Panc1 (cell line): ENCODE results near the gene WSCD1. TPM values are rescaled to one million over a fixed set of nuclear protein-coding genes. Genes with fewer than 3 reads are reported as not detected.

Experiments
- ATAC-seq: fragments of 200-7000 bp; cut with Tn5 transposase; 2 replicates; pipeline ENCODE4 v1.9.1; 2020; ENCODE audit warnings: mild to moderate bottlenecking, moderate library complexity
- BruUV-seq: library from RNA; stranded (reverse); fragments of 400-500 nt; replicated peaks from 2 replicates; lab custom pipeline; 2021; lab: Mats Ljungman, UMichigan
- CTCF ChIA-PET: fragments of 300-600 bp; sonication (Branson Sonifier 250); formaldehyde crosslinking; loops from one replicate; lab custom pipeline; 2022; ENCODE audit warnings: antibody characterized with exemption; lab: Charles Lee
- POLR2A ChIA-PET: fragments of 300-600 bp; sonication (Branson Sonifier 250); formaldehyde crosslinking; loops from one replicate; lab custom pipeline; 2022; ENCODE audit warnings: antibody characterized with exemption; lab: Charles Lee
- DNase-seq: peaks from one replicate; pipeline ENCODE4 v3.0.0-alpha.2; 2010; ENCODE audit warnings: low read depth, low spot score
- H3K27ac ChIP-seq: 2 replicates; pipeline ENCODE4 v1.5.1; 2011; ENCODE audit warnings: mild to moderate bottlenecking, low read length, inconsistent platforms
- H3K27me3 ChIP-seq: fragments of 200-500 bp; sonication (Bioruptor generic); 2 replicates; pipeline ENCODE4 v1.6.0; 2014; ENCODE audit warnings: low read length, inconsistent platforms; ENCODE audit not compliant: control insufficient read depth, insufficient read depth
- H3K36me3 ChIP-seq: fragments of 200-500 bp; sonication (Bioruptor generic); 2 replicates; pipeline ENCODE4 v1.5.1; 2014; ENCODE audit warnings: inconsistent platforms, mild to moderate bottlenecking, low read length, moderate library complexity; ENCODE audit not compliant: control insufficient read depth, insufficient read depth
- H3K4me1 ChIP-seq: 2 replicates; pipeline ENCODE4 v1.5.1; 2011; ENCODE audit warnings: inconsistent platforms, mild to moderate bottlenecking, low read length, moderate library complexity; ENCODE audit not compliant: control insufficient read depth, insufficient read depth
- H3K4me3 ChIP-seq, 2 experiments: 2 replicates each; pipeline ENCODE4 v1.5.1; 2011 to 2012; ENCODE audit warnings: low read depth in 2 of 2, low read length in 2 of 2, mild to moderate bottlenecking in 2 of 2, inconsistent platforms in 1 of 2, moderate library complexity in 1 of 2
- H3K9me3 ChIP-seq: fragments of 200-500 bp; sonication (Bioruptor generic); 2 replicates; pipeline ENCODE4 v1.5.1; 2014; ENCODE audit warnings: low read depth, mild to moderate bottlenecking, inconsistent platforms, low read length, moderate library complexity; ENCODE audit not compliant: control insufficient read depth, insufficient read depth
- POLR2AphosphoS5 ChIP-seq: IDR thresholded peaks from 2 replicates; pipeline ENCODE4 v1.6.1; 2012; ENCODE audit warnings: mild to moderate bottlenecking, low read depth, low read length, moderate library complexity
- REST ChIP-seq, 2 experiments: IDR thresholded peaks; 2 replicates each; pipeline ENCODE4 v1.6.1; 2011 to 2012; ENCODE audit warnings: low read depth in 2 of 2, control low read depth in 1 of 2, low read length in 1 of 2, mild to moderate bottlenecking in 1 of 2, moderate library complexity in 1 of 2; ENCODE audit not compliant: insufficient read depth in 1 of 2
- SIN3A ChIP-seq: IDR thresholded peaks from 2 replicates; pipeline ENCODE4 v1.6.1; 2012; ENCODE audit warnings: low read depth, mild to moderate bottlenecking, low read length, moderate library complexity, borderline replicate concordance; ENCODE audit not compliant: insufficient read depth
- TCF7L2 ChIP-seq: IDR thresholded peaks from 2 replicates; pipeline ENCODE4 v1.6.1; 2011; ENCODE audit warnings: mild to moderate bottlenecking, low read depth, low read length, inconsistent platforms
- in situ Hi-C: cut with HindIII; loops from 2 replicates; pipeline ENCODE4 v1.10.0; 2016; ENCODE audit warnings: low sequenced_read_pairs, low pct_unique_long_range_greater_than_20kb
- intact Hi-C: fragments of 100-400 bp; cut with micrococcal nuclease; formaldehyde crosslinking; loops from one replicate; pipeline ENCODE4 v1.10.0; 2022; ENCODE audit not compliant: unreplicated experiment
- total RNA-seq: library from RNA; stranded (reverse); gene quantifications from one replicate; pipeline ENCODE4 v1.2.1, GENCODE V29; 2021; ENCODE audit not compliant: unreplicated experiment
- TF ChIP-seq, protein P1 (sequence below): fragments of 450-650 bp; IDR thresholded peaks from 2 replicates; pipeline ENCODE4 v1.5.1; 2017; ENCODE audit warnings: mild to moderate bottlenecking

WSCD1 gene
- total RNA-seq, 1 experiment from 2014 or later: 0.74 TPM

GRCh38 chr17:6101706-6102105 is 31.5 kb downstream of the WSCD1 start:
- POLR2A ChIA-PET: no interaction called here
- DNase-seq (no peak), ATAC-seq (no peak)
- no TSS peak for BruUV-seq
- no peak overlapping the region for H3K27ac ChIP-seq
- H3K9me3 ChIP-seq: no peaks in the 10 kb centered on the region
- in situ Hi-C loops: no loop called here
- intact Hi-C loops: no loop called here
- H3K27me3 ChIP-seq: no peaks in the 10 kb centered on the region; the same call in 1 of the 2 replicates
- CTCF ChIA-PET: no interaction called here
- H3K4me1 ChIP-seq: no peaks in the 10 kb centered on the region
- no peaks in the 10 kb centered on the region for H3K36me3 ChIP-seq
- TF ChIP-seq TCF7L2: no peak
- no peak for TF ChIP-seq REST (IDR thresholded peaks at IDR 0.05; ENCODE audit: insufficient read depth in 1 of 2, low read depth in 2 of 2, low read length in 1 of 2)
- TF ChIP-seq SIN3A: no peak
- TF ChIP-seq, protein P1, sequence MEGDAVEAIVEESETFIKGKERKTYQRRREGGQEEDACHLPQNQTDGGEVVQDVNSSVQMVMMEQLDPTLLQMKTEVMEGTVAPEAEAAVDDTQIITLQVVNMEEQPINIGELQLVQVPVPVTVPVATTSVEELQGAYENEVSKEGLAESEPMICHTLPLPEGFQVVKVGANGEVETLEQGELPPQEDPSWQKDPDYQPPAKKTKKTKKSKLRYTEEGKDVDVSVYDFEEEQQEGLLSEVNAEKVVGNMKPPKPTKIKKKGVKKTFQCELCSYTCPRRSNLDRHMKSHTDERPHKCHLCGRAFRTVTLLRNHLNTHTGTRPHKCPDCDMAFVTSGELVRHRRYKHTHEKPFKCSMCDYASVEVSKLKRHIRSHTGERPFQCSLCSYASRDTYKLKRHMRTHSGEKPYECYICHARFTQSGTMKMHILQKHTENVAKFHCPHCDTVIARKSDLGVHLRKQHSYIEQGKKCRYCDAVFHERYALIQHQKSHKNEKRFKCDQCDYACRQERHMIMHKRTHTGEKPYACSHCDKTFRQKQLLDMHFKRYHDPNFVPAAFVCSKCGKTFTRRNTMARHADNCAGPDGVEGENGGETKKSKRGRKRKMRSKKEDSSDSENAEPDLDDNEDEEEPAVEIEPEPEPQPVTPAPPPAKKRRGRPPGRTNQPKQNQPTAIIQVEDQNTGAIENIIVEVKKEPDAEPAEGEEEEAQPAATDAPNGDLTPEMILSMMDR: no peak
- TF ChIP-seq POLR2AphosphoS5: no peak
- no peak overlapping the region for H3K4me3 ChIP-seq

- TF ChIP-seq POLR2AphosphoS5 (no peak), TCF7L2 (no peak), REST (IDR thresholded peaks at IDR 0.05; ENCODE audit: insufficient read depth in 1 of 2, low read depth in 2 of 2, low read length in 1 of 2) (no peak), SIN3A (no peak)
- TF ChIP-seq, protein P1: no peak
- POLR2A ChIA-PET: no interaction called here
- in situ Hi-C loops (no loop called here), intact Hi-C loops (no loop called here)
- Histone ChIP-seq H3K4me3 (no peak overlapping the region), H3K27me3 (no peaks in the 10 kb centered on the region; the same call in 1 of the 2 replicates), H3K36me3 (no peaks in the 10 kb centered on the region), H3K27ac (no peak overlapping the region), H3K9me3 (no peaks in the 10 kb centered on the region), H3K4me1 (no peaks in the 10 kb centered on the region)
- BruUV-seq: no TSS peak
- CTCF ChIA-PET: no interaction called here
- ATAC-seq (no peak), DNase-seq (no peak)
Measured at GRCh38 chr17:6102615-6103014, 32.4 kb downstream of the WSCD1 start.
